ENCODE data around the gene RMP24.

- TF ChIP-seq CTCF (IDR thresholded peaks at IDR 0.05): no peak
- no peak for TF ChIP-seq POLR2A (IDR thresholded peaks at IDR 0.05)
These were observed 19.2 kb downstream of the RMP24 start for GRCh38 chr18:35991696-35992095.

All from testis (tissue), 2 donors.